Natural killer cell (primary cell): Measurements from ENCODE around the gene ATP6V0E1. TPM values are rescaled to one million over a fixed set of nuclear protein-coding genes. Genes with fewer than 3 reads are reported as not detected.

Experiments used
- ATAC-seq, 3 donors: fragments of 150-1000 bp in 2 of 3; fragments of 200-7000 bp in 1 of 3; cut with Tn5 transposase; 1 replicate in 1 of 3; 2 replicates in 2 of 3; pipeline ENCODE4 v1.10.0; 2021; ENCODE audit warnings: mild to moderate bottlenecking in 2 of 3, moderate library complexity in 2 of 3
- DNase-seq, 2 donors: peaks; one replicate each; pipeline versions ENCODE4 v3.0.0 to v3.0.0-alpha.2; 2013 to 2021; ENCODE audit warnings: mixed read lengths in 1 of 2
- H3K27ac ChIP-seq: one replicate; pipeline ENCODE4 v1.5.1; 2013; ENCODE audit warnings: mild to moderate bottlenecking, low read length
- H3K27me3 ChIP-seq: one replicate; pipeline ENCODE4 v1.6.1; 2013; ENCODE audit warnings: low read length; ENCODE audit not compliant: control insufficient read depth, insufficient read depth
- H3K36me3 ChIP-seq: one replicate; pipeline ENCODE4 v1.6.1; 2013; ENCODE audit warnings: low read length; ENCODE audit not compliant: control insufficient read depth, insufficient read depth
- H3K4me1 ChIP-seq: one replicate; pipeline ENCODE4 v1.6.1; 2013; ENCODE audit warnings: low read length; ENCODE audit not compliant: control insufficient read depth, insufficient read depth
- H3K4me3 ChIP-seq: one replicate; pipeline ENCODE4 v1.5.1; 2013; ENCODE audit warnings: low read length
- H3K9me3 ChIP-seq: one replicate; pipeline ENCODE4 v1.6.1; 2013; ENCODE audit warnings: low read length; ENCODE audit not compliant: control insufficient read depth, insufficient read depth
- H3K27ac Mint-ChIP-seq, 2 donors: one replicate each; pipeline ENCODE4 v1.8.0; 2022; ENCODE audit warnings: mild to moderate bottlenecking in 2 of 2, mixed read lengths in 2 of 2, moderate library complexity in 1 of 2
- H3K27me3 Mint-ChIP-seq, 2 donors: one replicate each; pipeline ENCODE4 v1.8.0; 2022; ENCODE audit warnings: low read depth in 2 of 2, mixed read lengths in 2 of 2
- H3K36me3 Mint-ChIP-seq: one replicate; pipeline ENCODE4 v1.8.0; 2022; ENCODE audit warnings: mixed read lengths
- H3K4me1 Mint-ChIP-seq, 2 donors: one replicate each; pipeline ENCODE4 v1.8.0; 2022; ENCODE audit warnings: mixed read lengths in 2 of 2
- H3K4me3 Mint-ChIP-seq: one replicate; pipeline ENCODE4 v1.8.0; 2022; ENCODE audit warnings: mild to moderate bottlenecking, moderate library complexity, mixed read lengths
- H3K9me3 Mint-ChIP-seq, 2 donors: one replicate each; pipeline ENCODE4 v1.8.0; 2022; ENCODE audit warnings: mixed read lengths in 2 of 2
- WGBS: methylation state at CpG from one replicate; pipeline ENCODE4 v1.1.7; 2013; ENCODE audit warnings: missing lambda C conversion rate; ENCODE audit not compliant: insufficient coverage; 5-methylcytosine and 5-hydroxymethylcytosine counted together
- intact Hi-C: fragments of 100-400 bp; cut with micrococcal nuclease; formaldehyde crosslinking; loops from one replicate; pipeline ENCODE4 v1.14.2; 2022
- total RNA-seq, 4 donors: library from RNA; stranded (reverse); fragments of 120-200 nt in 1 of 4; gene quantifications; one replicate each; pipeline versions ENCODE4 v1.2.3 to v1.2.4, GENCODE V29; 2013 to 2022
- TF ChIP-seq, protein P1 (sequence below): fragments of 200-600 bp; IDR thresholded peaks from one replicate; pipeline ENCODE4 v1.8.0; 2022; ENCODE audit warnings: antibody characterized with exemption

Gene ATP6V0E1
- total RNA-seq, 3 donors from 2014 or later (not counting 1 experiment from before 2014, with no cell fraction given): 101 to 141 (median 103) TPM

DNA sequence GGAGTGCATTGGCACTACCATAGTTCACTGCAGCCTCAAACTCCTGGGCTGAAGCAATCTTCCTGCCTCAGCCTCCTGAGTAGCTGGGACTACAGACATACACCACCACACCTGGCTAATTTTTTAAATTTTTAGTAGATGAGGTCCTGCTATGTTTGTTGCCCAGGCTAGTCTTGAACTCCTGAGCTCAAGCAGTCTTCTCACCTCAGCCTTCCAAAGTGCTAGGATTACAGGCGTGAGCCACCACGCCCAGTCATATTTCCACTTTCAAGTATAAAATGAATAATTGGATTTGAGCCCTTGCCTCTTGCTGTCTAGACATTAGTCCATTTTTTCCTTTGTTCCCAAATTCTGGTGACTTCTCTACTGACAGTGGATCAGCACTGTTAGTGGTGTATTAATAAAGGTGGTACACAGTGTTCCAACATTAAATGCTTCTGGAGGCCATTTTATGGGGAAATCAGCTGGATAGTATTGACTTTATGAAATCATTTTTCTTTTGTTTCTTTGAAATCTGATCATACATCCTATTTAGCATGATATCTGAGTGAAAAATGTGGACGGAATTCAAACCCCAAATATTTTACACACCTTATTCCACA lies 15.9 kb downstream of the ATP6V0E1 start:
- peak overlapping the region in 1 of 2 donors; percentile 41 for H3K27ac Mint-ChIP-seq

DNA sequence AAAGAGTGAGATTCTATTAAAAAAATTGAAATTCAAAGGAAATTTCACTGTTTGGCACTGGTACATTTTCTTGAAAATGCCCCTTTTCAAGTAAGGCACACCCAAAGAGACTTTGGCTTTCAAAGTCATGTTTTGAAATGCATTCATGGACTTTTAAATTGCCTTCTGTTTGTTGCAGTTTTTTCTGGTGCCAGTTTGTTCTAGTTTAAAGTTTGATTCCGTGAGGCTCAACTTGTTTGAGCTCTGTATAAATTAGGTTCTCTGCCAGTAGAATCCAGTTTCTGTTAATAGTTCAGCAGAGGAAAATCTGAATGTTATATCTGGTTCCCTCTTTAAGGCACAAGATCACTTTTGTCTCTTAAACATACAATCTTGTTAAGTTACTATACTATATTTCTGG lies 16.4 kb downstream of the ATP6V0E1 start:
- peaks cover 21% of the 10 kb centered on the region for H3K36me3 ChIP-seq
- no peaks in the 10 kb centered on the region for H3K9me3 ChIP-seq
- no peaks in the 10 kb centered on the region for H3K27me3 ChIP-seq
- peak overlapping the region in 1 of 2 donors; percentile 41 for H3K27ac Mint-ChIP-seq
- DNase-seq (no peak), ATAC-seq (no peak)
- TF ChIP-seq, protein P1, sequence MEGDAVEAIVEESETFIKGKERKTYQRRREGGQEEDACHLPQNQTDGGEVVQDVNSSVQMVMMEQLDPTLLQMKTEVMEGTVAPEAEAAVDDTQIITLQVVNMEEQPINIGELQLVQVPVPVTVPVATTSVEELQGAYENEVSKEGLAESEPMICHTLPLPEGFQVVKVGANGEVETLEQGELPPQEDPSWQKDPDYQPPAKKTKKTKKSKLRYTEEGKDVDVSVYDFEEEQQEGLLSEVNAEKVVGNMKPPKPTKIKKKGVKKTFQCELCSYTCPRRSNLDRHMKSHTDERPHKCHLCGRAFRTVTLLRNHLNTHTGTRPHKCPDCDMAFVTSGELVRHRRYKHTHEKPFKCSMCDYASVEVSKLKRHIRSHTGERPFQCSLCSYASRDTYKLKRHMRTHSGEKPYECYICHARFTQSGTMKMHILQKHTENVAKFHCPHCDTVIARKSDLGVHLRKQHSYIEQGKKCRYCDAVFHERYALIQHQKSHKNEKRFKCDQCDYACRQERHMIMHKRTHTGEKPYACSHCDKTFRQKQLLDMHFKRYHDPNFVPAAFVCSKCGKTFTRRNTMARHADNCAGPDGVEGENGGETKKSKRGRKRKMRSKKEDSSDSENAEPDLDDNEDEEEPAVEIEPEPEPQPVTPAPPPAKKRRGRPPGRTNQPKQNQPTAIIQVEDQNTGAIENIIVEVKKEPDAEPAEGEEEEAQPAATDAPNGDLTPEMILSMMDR: no peak
- H3K27ac ChIP-seq: no peak overlapping the region
- no peaks in the 10 kb centered on the region for H3K9me3 Mint-ChIP-seq
- H3K36me3 Mint-ChIP-seq: no peaks in the 10 kb centered on the region
- intact Hi-C loops: no loop called here
- peaks cover 30% of the 10 kb centered on the region for H3K4me1 ChIP-seq
- no peak overlapping the region for H3K4me3 ChIP-seq
- peaks cover 43 to 47% of the 10 kb centered on the region in 2 donors for H3K4me1 Mint-ChIP-seq
- H3K27me3 Mint-ChIP-seq: no peaks in the 10 kb centered on the region
- no peak overlapping the region for H3K4me3 Mint-ChIP-seq
- WGBS: 100% methylated on average over 1 of the region's 1 CpG

More for the DNA sequence above, 15.9 kb downstream of the ATP6V0E1 start:
- H3K27me3 Mint-ChIP-seq: no peaks in the 10 kb centered on the region
- Histone ChIP-seq H3K27me3 (no peaks in the 10 kb centered on the region), H3K4me1 (peaks cover 30% of the 10 kb centered on the region), H3K9me3 (no peaks in the 10 kb centered on the region), H3K27ac (no peak overlapping the region), H3K36me3 (peaks cover 25% of the 10 kb centered on the region), H3K4me3 (no peak overlapping the region)
- no peak for DNase-seq
- no peak overlapping the region for H3K4me3 Mint-ChIP-seq
- no peaks in the 10 kb centered on the region for H3K9me3 Mint-ChIP-seq
- intact Hi-C loops: no loop called here
- H3K4me1 Mint-ChIP-seq: peaks cover 38 to 42% of the 10 kb centered on the region in 2 donors
- no peak for ATAC-seq
- no CpG with 5 or more reads among the region's 3 CpGs for WGBS
- TF ChIP-seq, protein P1: no peak
- H3K36me3 Mint-ChIP-seq: no peaks in the 10 kb centered on the region

DNA sequence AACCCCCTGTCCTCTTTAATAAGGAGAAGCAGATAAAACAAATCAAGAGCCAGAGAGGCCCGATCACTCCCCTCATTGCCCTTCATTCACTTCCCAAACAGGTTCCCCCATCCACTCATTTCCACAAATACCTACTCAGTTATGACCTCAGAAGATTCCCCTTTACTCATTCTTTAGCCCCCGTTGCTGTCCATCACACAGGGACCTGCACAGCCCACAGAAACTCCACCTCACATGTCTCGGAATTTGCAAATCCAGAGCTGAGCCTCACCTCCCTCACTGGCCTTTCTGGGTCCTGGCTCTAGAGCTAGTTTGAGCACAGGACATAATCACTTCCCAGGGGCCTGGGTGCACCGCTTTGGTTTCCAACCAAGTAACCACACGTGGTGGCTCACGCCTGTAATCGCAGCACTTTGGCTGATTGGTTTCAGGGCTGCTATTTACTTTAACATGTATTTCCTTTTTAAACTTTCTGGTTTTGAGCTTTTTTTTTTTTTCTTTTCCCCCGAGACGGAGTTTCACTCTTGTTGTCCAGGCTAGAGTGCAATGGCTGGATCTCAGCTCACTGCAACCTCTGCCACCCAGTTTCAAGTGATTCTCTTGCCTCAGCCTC lies 17.8 kb downstream of the ATP6V0E1 start:
- Mint-ChIP-seq H3K27ac (peak overlapping the region; percentile 82 to 91), H3K9me3 (no peaks in the 10 kb centered on the region), H3K4me3 (peak overlapping the region; percentile 80), H3K36me3 (no peaks in the 10 kb centered on the region), H3K4me1 (peaks cover 49 to 54% of the 10 kb centered on the region in 2 donors), H3K27me3 (no peaks in the 10 kb centered on the region)
- peaks cover 30% of the 10 kb centered on the region for H3K4me1 ChIP-seq
- H3K27ac ChIP-seq: peak overlapping the region; percentile 66
- peak overlapping the region; percentile 4 for H3K4me3 ChIP-seq
- 20% methylated on average over 9 of the region's 9 CpGs for WGBS
- peaks cover 9% of the 10 kb centered on the region for H3K36me3 ChIP-seq
- intact Hi-C loops: no loop called here
- DNase-seq (peak; percentile 38 to 40), ATAC-seq (peak; percentile 78 to 97 (median 81))
- TF ChIP-seq, protein P1: no peak
- H3K9me3 ChIP-seq: no peaks in the 10 kb centered on the region
- no peaks in the 10 kb centered on the region for H3K27me3 ChIP-seq
